Colonic mucosa (tissue), 4 donors: Measurements from ENCODE around the gene ZNF91. TPM values are rescaled to one million over a fixed set of nuclear protein-coding genes. Genes with fewer than 3 reads are reported as not detected.
"Not testable (repeated sequence)": the region's sequence is repeated elsewhere in the genome, so short reads cannot be mapped to it uniquely, and the experiment has no call there.

Experiments
- DNase-seq: peaks from one replicate; pipeline ENCODE4 v3.0.0-alpha.2; 2020
- H3K27ac ChIP-seq: fragments of 200-600 bp; one replicate; pipeline ENCODE4 v1.8.0; 2021
- H3K27me3 ChIP-seq: fragments of 200-600 bp; one replicate; pipeline ENCODE4 v1.8.0; 2021
- H3K36me3 ChIP-seq: fragments of 200-600 bp; one replicate; pipeline ENCODE4 v1.8.0; 2021
- H3K4me1 ChIP-seq: fragments of 200-600 bp; one replicate; pipeline ENCODE4 v1.8.0; 2021; ENCODE audit warnings: mild to moderate bottlenecking
- H3K4me3 ChIP-seq: fragments of 200-600 bp; one replicate; pipeline ENCODE4 v1.8.0; 2021
- H3K9ac ChIP-seq, 2 donors: one replicate each; pipeline ENCODE4 v1.7.0; 2013; ENCODE audit warnings: control low read depth in 2 of 2, low read depth in 2 of 2, low read length in 2 of 2
- H3K9me3 ChIP-seq: fragments of 200-600 bp; one replicate; pipeline ENCODE4 v1.8.0; 2021
- intact Hi-C: fragments of 100-400 bp; cut with DNase I; formaldehyde crosslinking; loops from one replicate; pipeline ENCODE4 v1.14.1; 2022
- total RNA-seq, 2 donors: library from RNA; stranded (reverse); fragmentation: NEBNext Ultra II Directional in 1 of 2; extraction: Animal tissue kit (Norgen Biotek cat#: 25700) in 1 of 2; gene quantifications; one replicate each; pipeline ENCODE4 v1.2.1, GENCODE V29; 2021
- TF ChIP-seq, protein P1 (sequence below): fragments of 200-600 bp; IDR thresholded peaks from one replicate; pipeline ENCODE4 v1.8.0; 2022; ENCODE audit warnings: antibody characterized with exemption, mild to moderate bottlenecking
- donor health status: healthy.
- donor health status: DM: no; HTN: no; CAD: no.
- donor health status: DM: no; HTN: no; CAD: no.

Gene ZNF91
- total RNA-seq, 2 donors from 2014 or later: 70.8 to 80.5 TPM

DNA sequence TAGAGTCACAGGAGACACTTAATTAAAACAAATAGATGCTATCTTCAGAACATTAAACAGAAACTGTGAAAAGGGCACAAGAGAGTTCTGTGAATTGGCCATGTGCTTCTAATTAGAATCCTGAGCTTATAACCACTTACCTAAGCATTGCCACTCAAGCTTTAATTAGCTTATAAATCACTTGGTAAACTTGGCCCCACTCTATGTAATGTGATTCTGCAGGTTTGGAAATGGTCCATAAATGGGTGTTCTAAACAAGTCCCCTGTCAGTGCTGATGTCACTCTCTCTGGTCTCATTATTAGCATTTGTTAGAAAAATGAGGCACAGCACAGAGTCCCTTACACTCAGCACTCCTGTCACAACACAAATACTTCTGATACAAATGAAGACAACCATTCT lies 18.0 kb downstream of the ZNF91 start:
- no peak for DNase-seq
- intact Hi-C loops: no loop called here
- Histone ChIP-seq H3K9me3 (no peaks in the 10 kb centered on the region), H3K27ac (no peak overlapping the region), H3K4me3 (no peak overlapping the region), H3K9ac (no peak overlapping the region), H3K4me1 (no peaks in the 10 kb centered on the region), H3K36me3 (peaks cover 12% of the 10 kb centered on the region), H3K27me3 (no peaks in the 10 kb centered on the region)
- TF ChIP-seq, protein P1, sequence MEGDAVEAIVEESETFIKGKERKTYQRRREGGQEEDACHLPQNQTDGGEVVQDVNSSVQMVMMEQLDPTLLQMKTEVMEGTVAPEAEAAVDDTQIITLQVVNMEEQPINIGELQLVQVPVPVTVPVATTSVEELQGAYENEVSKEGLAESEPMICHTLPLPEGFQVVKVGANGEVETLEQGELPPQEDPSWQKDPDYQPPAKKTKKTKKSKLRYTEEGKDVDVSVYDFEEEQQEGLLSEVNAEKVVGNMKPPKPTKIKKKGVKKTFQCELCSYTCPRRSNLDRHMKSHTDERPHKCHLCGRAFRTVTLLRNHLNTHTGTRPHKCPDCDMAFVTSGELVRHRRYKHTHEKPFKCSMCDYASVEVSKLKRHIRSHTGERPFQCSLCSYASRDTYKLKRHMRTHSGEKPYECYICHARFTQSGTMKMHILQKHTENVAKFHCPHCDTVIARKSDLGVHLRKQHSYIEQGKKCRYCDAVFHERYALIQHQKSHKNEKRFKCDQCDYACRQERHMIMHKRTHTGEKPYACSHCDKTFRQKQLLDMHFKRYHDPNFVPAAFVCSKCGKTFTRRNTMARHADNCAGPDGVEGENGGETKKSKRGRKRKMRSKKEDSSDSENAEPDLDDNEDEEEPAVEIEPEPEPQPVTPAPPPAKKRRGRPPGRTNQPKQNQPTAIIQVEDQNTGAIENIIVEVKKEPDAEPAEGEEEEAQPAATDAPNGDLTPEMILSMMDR: no peak

DNA sequence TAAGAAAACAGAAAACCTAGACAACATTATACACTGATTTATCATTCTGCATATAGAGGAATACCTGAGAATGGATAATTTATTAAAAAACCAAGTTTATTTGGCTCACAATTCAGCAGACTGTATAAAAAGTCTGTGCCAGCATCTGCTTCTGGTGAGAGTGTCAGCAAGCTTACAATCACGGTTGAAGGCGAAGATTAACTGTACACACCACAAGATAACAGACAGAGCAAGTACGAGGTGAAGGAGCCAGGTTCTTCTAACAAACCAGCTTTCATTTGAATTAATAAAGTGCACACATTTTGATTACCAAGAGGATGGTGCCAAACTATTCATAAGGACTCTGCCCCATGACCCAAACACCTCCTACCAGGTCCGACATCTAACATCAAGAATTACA lies 28.8 kb downstream of the ZNF91 start:
- Histone ChIP-seq H3K9me3 (peaks cover 11% of the 10 kb centered on the region), H3K36me3 (peaks cover 32% of the 10 kb centered on the region)
- intact Hi-C loops: no loop called here

DNA sequence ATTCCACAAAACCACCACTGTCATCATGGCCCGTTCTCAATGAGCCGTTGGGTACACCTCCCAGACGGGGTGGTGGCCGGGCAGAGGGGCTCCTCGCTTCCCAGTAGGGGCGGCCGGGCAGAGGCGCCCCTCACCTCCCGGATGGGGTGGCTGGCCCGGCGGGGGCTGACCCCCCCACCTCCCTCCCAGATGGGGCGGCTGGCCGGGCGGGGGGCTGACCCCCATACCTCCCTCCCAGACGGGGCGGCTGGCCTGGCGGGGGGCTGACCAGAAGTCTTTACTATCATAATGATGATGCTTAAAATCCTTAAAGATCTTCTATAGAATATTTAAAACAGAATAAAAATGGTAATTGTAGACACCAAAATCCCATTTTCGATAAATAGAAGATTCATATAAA lies 29.2 kb downstream of the ZNF91 start:
- H3K4me1 ChIP-seq, H3K4me3 ChIP-seq, H3K27me3 ChIP-seq, H3K27ac ChIP-seq, intact Hi-C loops, H3K9ac ChIP-seq, DNase-seq: not testable (repeated sequence)
- Histone ChIP-seq H3K36me3 (peaks cover 31% of the 10 kb centered on the region), H3K9me3 (peaks cover 11% of the 10 kb centered on the region)

More for the DNA sequence above, 28.8 kb downstream of the ZNF91 start:
- DNase-seq: no peak
- peak overlapping the region in 1 of 2 donors; percentile 7 for H3K9ac ChIP-seq
- TF ChIP-seq, protein P1: no peak
- no peaks in the 10 kb centered on the region for H3K4me1 ChIP-seq
- H3K27ac ChIP-seq: no peak overlapping the region
- H3K27me3 ChIP-seq: no peaks in the 10 kb centered on the region
- no peak overlapping the region for H3K4me3 ChIP-seq

DNA sequence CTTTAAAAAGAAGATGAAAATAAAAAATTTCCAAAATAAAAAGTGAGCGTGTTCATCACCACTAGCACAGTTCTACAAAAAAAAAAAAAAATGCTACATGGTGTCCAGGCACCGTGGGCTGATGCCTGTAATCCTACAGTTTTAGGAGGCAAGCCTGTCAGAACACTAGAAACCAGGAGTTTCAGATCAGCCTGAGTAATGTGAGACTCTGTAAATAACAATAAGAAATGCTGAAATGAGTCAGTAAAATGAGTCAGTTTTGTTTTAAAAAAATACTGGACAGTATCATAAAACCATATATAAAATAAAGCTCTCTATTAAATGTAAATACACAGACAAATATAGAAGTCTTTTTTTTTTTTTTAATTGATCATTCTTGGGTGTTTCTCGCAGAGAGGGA lies 30.0 kb downstream of the ZNF91 start:
- DNase-seq: no peak
- Histone ChIP-seq H3K27me3 (no peaks in the 10 kb centered on the region), H3K9me3 (peaks cover 12% of the 10 kb centered on the region), H3K36me3 (peaks cover 24% of the 10 kb centered on the region), H3K9ac (no peak overlapping the region), H3K4me3 (no peak overlapping the region), H3K27ac (no peak overlapping the region), H3K4me1 (no peaks in the 10 kb centered on the region)
- intact Hi-C loops: no loop called here
- TF ChIP-seq, protein P1: no peak

DNA sequence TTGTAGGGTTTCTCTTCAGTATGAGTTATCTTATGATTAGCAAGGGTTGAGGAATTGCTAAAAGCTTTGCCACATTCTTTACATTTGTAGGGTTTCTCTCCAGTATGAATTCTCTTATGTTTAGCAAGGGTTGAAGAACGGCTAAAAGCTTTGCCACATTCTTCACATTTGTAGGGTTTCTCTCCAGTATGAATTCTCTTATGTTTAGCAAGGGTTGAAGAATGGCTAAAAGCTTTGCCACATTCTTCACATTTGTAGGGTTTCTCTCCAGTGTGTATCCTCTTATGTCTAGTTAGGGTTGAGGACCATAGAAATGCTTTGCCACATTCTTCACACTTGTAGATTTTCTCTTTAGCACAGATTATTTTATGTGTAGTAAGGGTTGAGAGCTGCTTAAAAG lies 33.4 kb downstream of the ZNF91 start:
- H3K4me1 ChIP-seq, DNase-seq, intact Hi-C loops, H3K27ac ChIP-seq, H3K27me3 ChIP-seq, H3K4me3 ChIP-seq, H3K9ac ChIP-seq: not testable (repeated sequence)
- H3K9me3 ChIP-seq: peaks cover 17% of the 10 kb centered on the region
- H3K36me3 ChIP-seq: peaks cover 16% of the 10 kb centered on the region

DNA sequence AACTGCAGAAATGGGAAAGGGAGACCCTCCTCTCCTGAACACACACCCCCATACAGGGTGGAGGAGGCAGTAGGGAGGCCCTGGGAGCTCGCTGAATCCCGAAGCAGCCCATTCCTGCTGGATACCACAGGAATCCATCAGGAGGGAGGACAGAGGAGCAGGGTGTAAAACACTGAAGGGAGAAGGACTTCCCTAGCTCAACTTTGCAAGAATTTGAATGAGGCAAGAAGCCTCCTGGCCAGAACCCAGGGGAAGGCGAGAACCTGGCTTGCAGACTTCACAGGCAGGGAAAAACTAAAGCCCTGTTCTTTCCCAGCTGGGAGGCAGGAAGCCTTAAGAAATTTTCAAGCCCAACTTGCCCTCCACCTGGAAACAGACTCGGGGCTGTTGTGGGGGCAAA lies 43.5 kb downstream of the ZNF91 start:
- Histone ChIP-seq H3K27me3 (no peaks in the 10 kb centered on the region), H3K27ac (no peak overlapping the region), H3K36me3 (peaks cover 3% of the 10 kb centered on the region), H3K9me3 (peaks cover 34% of the 10 kb centered on the region), H3K9ac (no peak overlapping the region), H3K4me1 (no peaks in the 10 kb centered on the region), H3K4me3 (no peak overlapping the region)
- TF ChIP-seq, protein P1: no peak
- DNase-seq: no peak
- intact Hi-C loops: no loop called here

DNA sequence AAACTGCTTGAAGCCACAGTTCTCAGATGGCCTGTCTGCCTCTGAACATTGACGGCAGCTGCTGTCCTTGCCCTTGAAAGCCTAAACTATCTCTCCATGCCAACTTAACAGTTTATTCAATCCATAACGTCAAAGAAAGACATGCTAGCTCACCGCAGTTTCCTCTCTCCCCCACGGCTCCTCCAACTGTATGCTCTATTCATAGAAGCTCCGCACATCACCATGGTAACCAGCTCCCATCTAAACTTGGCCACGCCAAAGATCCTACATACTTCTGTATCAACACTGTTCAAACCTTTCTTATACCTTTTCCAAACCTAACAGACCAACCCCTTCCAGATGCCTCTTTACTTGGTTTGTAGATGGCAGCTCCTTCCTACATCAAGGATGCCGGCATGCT lies 48.6 kb downstream of the ZNF91 start:
- Histone ChIP-seq H3K27ac (no peak overlapping the region), H3K9ac (no peak overlapping the region), H3K4me3 (no peak overlapping the region), H3K9me3 (peaks cover 14% of the 10 kb centered on the region), H3K27me3 (no peaks in the 10 kb centered on the region), H3K4me1 (no peaks in the 10 kb centered on the region), H3K36me3 (peaks cover 3% of the 10 kb centered on the region)
- DNase-seq: no peak
- TF ChIP-seq, protein P1: no peak
- intact Hi-C loops: no loop called here
